Calu3 (cell line): Measurements from ENCODE around the gene GHR. TPM values are rescaled to one million over a fixed set of nuclear protein-coding genes. Genes with fewer than 3 reads are reported as not detected.

ENCODE experiments used
- BruUV-seq: library from RNA; stranded (reverse); fragments of 400-500 nt; replicated peaks from 2 replicates; lab custom pipeline; 2021; lab: Mats Ljungman, UMichigan
- CTCF ChIA-PET: fragments of 300-600 bp; sonication (Branson Sonifier 250); formaldehyde crosslinking; loops from one replicate; lab custom pipeline; 2022; ENCODE audit warnings: antibody characterized with exemption; lab: Charles Lee
- DNase-seq: peaks from one replicate; pipeline ENCODE4 v3.0.0; 2022
- H3K27ac Mint-ChIP-seq: one replicate; pipeline ENCODE4 v1.8.0; 2022; ENCODE audit warnings: mixed read lengths; ENCODE audit not compliant: unreplicated experiment
- H3K27me3 Mint-ChIP-seq: one replicate; pipeline ENCODE4 v1.8.0; 2022; ENCODE audit warnings: mixed read lengths; ENCODE audit not compliant: unreplicated experiment
- H3K36me3 Mint-ChIP-seq: one replicate; pipeline ENCODE4 v1.8.0; 2022; ENCODE audit warnings: mild to moderate bottlenecking, moderate library complexity, mixed read lengths; ENCODE audit not compliant: insufficient read depth, unreplicated experiment
- H3K4me1 Mint-ChIP-seq: one replicate; pipeline ENCODE4 v1.8.0; 2022; ENCODE audit warnings: mild to moderate bottlenecking, low read depth, mixed read lengths; ENCODE audit not compliant: unreplicated experiment
- H3K4me3 Mint-ChIP-seq: one replicate; pipeline ENCODE4 v1.8.0; 2022; ENCODE audit warnings: mild to moderate bottlenecking, low read depth, moderate library complexity, mixed read lengths; ENCODE audit not compliant: unreplicated experiment
- H3K9me3 Mint-ChIP-seq: one replicate; pipeline ENCODE4 v1.8.0; 2022; ENCODE audit warnings: low read depth, mixed read lengths; ENCODE audit not compliant: unreplicated experiment
- CTCF ChIP-seq: fragments of 200-600 bp; IDR thresholded peaks from one replicate; pipeline ENCODE4 v1.8.0; 2022; ENCODE audit warnings: antibody characterized with exemption; ENCODE audit not compliant: unreplicated experiment
- intact Hi-C: fragments of 100-400 bp; cut with micrococcal nuclease; formaldehyde crosslinking; loops from one replicate; pipeline ENCODE4 v1.10.0; 2022; ENCODE audit not compliant: unreplicated experiment
- total RNA-seq: library from RNA; stranded (reverse); gene quantifications from 2 replicates; pipeline ENCODE4 v1.2.3, GENCODE V29; 2022

Gene GHR
- total RNA-seq, 1 experiment from 2014 or later = 0.45 TPM

- no peaks in the 10 kb centered on the region for H3K36me3 Mint-ChIP-seq
- no peaks in the 10 kb centered on the region for H3K9me3 Mint-ChIP-seq
- H3K4me1 Mint-ChIP-seq = no peaks in the 10 kb centered on the region
- no peak for DNase-seq
- H3K27me3 Mint-ChIP-seq = peaks cover 67% of the 10 kb centered on the region
- CTCF ChIA-PET = no interaction called here
- no peak overlapping the region for H3K4me3 Mint-ChIP-seq
- no peak for TF ChIP-seq CTCF
- no peak overlapping the region for H3K27ac Mint-ChIP-seq
- no TSS peak for BruUV-seq
- intact Hi-C loops = no loop called here
These were observed 218.2 kb downstream of the GHR start for GRCh38 chr5:42641336-42642005.

- no peaks in the 10 kb centered on the region for H3K9me3 Mint-ChIP-seq
- CTCF ChIA-PET = no interaction called here
- no peaks in the 10 kb centered on the region for H3K36me3 Mint-ChIP-seq
- intact Hi-C loops = no loop called here
- DNase-seq = no peak
- no peak overlapping the region for H3K4me3 Mint-ChIP-seq
- H3K27me3 Mint-ChIP-seq = peaks cover 72% of the 10 kb centered on the region
- no peak for TF ChIP-seq CTCF
- no peak overlapping the region for H3K27ac Mint-ChIP-seq
- no TSS peak for BruUV-seq
- no peaks in the 10 kb centered on the region for H3K4me1 Mint-ChIP-seq
These were observed 218.8 kb downstream of the GHR start for GRCh38 chr5:42642006-42642405.

- peaks cover 80% of the 10 kb centered on the region for H3K27me3 Mint-ChIP-seq
- no peak overlapping the region for H3K4me3 Mint-ChIP-seq
- CTCF ChIA-PET = no interaction called here
- no peaks in the 10 kb centered on the region for H3K4me1 Mint-ChIP-seq
- no peak overlapping the region for H3K27ac Mint-ChIP-seq
- no peaks in the 10 kb centered on the region for H3K9me3 Mint-ChIP-seq
- no peak for DNase-seq
- no TSS peak for BruUV-seq
- no peaks in the 10 kb centered on the region for H3K36me3 Mint-ChIP-seq
- intact Hi-C loops = no loop called here
- no peak for TF ChIP-seq CTCF
These were observed 220.1 kb downstream of the GHR start for GRCh38 chr5:42643360-42643759.

- no TSS peak for BruUV-seq
- CTCF ChIA-PET = interaction anchor here (0.7 kb wide), 1 partner anchor 166 kb away, joined by 3 read pairs; the partner anchor contains the start of gene SELENOP
- no peak for TF ChIP-seq CTCF
- no peak overlapping the region for H3K4me3 Mint-ChIP-seq
- H3K27ac Mint-ChIP-seq = no peak overlapping the region
- no peaks in the 10 kb centered on the region for H3K4me1 Mint-ChIP-seq
- H3K27me3 Mint-ChIP-seq = peaks cover 79% of the 10 kb centered on the region
- no peak for DNase-seq
- intact Hi-C loops = no loop called here
- no peaks in the 10 kb centered on the region for H3K36me3 Mint-ChIP-seq
- H3K9me3 Mint-ChIP-seq = no peaks in the 10 kb centered on the region
These were observed 221.9 kb downstream of the GHR start for GRCh38 chr5:42645138-42645537.
